Smooth muscle cell (in vitro differentiated cells): ENCODE results near the gene NDUFB11. TPM values are rescaled to one million over a fixed set of nuclear protein-coding genes. Genes with fewer than 3 reads are reported as not detected.
"Not testable (repeated sequence)": the region's sequence is repeated elsewhere in the genome, so short reads cannot be mapped to it uniquely, and the experiment has no call there.

Experiments used
- DNase-seq: peaks from one replicate; lab custom pipeline; 2025; ENCODE audit not compliant: unreplicated experiment; lab: John Stamatoyannopoulos, UW
- H2AFZ ChIP-seq: fragments of 200-600 bp; sonication (generic); 2 replicates; pipeline ENCODE4 v1.6.0; 2016; ENCODE audit warnings: antibody characterized with exemption, low read depth, mild to moderate bottlenecking
- H3F3A ChIP-seq: fragments of 200-600 bp; sonication (generic); 2 replicates; pipeline ENCODE4 v1.6.0; 2017; ENCODE audit warnings: antibody characterized with exemption, low read depth
- H3K27ac ChIP-seq: fragments of 200-600 bp; sonication (generic); 2 replicates; pipeline ENCODE4 v1.5.1; 2016; ENCODE audit warnings: low read depth, mild to moderate bottlenecking
- H3K27me3 ChIP-seq: fragments of 200-600 bp; sonication (generic); 2 replicates; pipeline ENCODE4 v1.6.1; 2016; ENCODE audit warnings: low read depth, mild to moderate bottlenecking
- H3K36me3 ChIP-seq: fragments of 200-600 bp; sonication (generic); 2 replicates; pipeline ENCODE4 v1.5.1; 2016; ENCODE audit warnings: low read depth
- H3K4me1 ChIP-seq: fragments of 200-600 bp; sonication (generic); 2 replicates; pipeline ENCODE4 v1.5.1; 2016; ENCODE audit warnings: low read depth
- H3K4me2 ChIP-seq: fragments of 200-600 bp; sonication (generic); 2 replicates; pipeline ENCODE4 v1.6.0; 2016; ENCODE audit warnings: mild to moderate bottlenecking
- H3K4me3 ChIP-seq: fragments of 200-600 bp; sonication (generic); 2 replicates; pipeline ENCODE4 v1.5.1; 2016; ENCODE audit warnings: mild to moderate bottlenecking
- H3K79me2 ChIP-seq: fragments of 200-600 bp; sonication (generic); 2 replicates; pipeline ENCODE4 v1.6.0; 2016; ENCODE audit warnings: low read depth, mild to moderate bottlenecking
- H3K9ac ChIP-seq: fragments of 200-600 bp; sonication (generic); 2 replicates; pipeline ENCODE4 v1.6.0; 2016; ENCODE audit warnings: low read depth
- H3K9me3 ChIP-seq: fragments of 200-600 bp; sonication (generic); replicated peaks from 2 replicates; pipeline ENCODE4 v1.5.1; 2016; ENCODE audit warnings: low read depth
- H4K20me1 ChIP-seq: fragments of 200-600 bp; sonication (generic); 2 replicates; pipeline ENCODE4 v1.6.0; 2016; ENCODE audit warnings: low read depth
- WGBS: methylation state at CpG from one replicate; pipeline ENCODE4 v1.1.7; 2016; ENCODE audit warnings: low lambda C conversion rate; 5-methylcytosine and 5-hydroxymethylcytosine counted together
- polyA plus RNA-seq: library from polyadenylated mRNA; unstranded; fragments of >200 nt; fragmentation: Nextera tagmentation; extraction: Ambion mirVana; gene quantifications from 2 replicates; pipeline ENCODE4 v1.2.1, GENCODE V29; 2016
- total RNA-seq: library from RNA; depleted of rRNA; stranded (reverse); fragments of >200 nt; gene quantifications from 2 replicates; pipeline ENCODE4 v1.2.3, GENCODE V29; 2014
- TF ChIP-seq, protein P1 (sequence below): fragments of 200-600 bp; sonication (generic); IDR thresholded peaks from 2 replicates; pipeline ENCODE4 v1.5.1; 2017; ENCODE audit warnings: borderline replicate concordance, mild to moderate bottlenecking, antibody characterized with exemption; ENCODE audit not compliant: insufficient read depth, poor library complexity, severe bottlenecking

The NDUFB11 gene
- total and polyA plus RNA-seq, 2 experiments from 2014 or later = 82.6 to 178 TPM

DNA sequence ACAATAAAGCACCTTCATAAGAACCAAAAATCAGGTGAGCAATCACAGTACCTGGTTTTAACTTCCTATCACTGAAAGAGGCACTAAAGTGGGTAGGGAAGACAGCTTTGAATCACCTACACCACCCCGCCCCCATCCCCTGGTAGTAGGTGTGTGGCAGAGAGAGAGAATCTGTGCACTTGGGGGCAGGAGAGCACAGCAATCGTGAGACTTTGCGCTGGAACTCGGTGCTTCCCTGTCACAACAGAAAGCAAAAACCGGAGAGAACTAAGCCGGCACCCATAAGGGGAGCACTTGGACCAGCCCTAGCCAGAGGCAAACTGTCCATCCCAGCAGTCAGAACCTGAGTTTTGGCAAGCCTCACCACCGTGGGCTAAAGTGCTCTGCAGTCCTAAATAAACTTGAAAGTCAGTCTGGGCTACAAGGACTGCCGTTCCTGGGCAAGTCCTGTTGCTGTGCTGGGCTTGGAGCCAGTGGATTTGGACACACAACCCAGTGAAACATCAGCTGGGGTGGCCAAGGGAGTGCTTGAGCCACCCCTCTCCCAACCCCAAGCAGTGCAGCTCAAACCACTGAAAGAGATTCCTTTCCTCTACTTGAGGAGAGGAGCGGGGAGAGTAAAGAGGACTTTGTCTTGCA lies 32.1 kb downstream of the NDUFB11 start:
- H3K4me2 ChIP-seq = no peak overlapping the region
- DNase-seq = no peak
- H2AFZ ChIP-seq = no peak overlapping the region
- H3K9ac ChIP-seq = no peak overlapping the region
- no peak overlapping the region for H3K27ac ChIP-seq
- no peaks in the 10 kb centered on the region for H3K36me3 ChIP-seq
- no peaks in the 10 kb centered on the region for H3K9me3 ChIP-seq
- 76% methylated on average over 9 of the region's 9 CpGs for WGBS
- H3K4me3 ChIP-seq = no peak overlapping the region
- no peaks in the 10 kb centered on the region for H3K4me1 ChIP-seq
- no peaks in the 10 kb centered on the region for H4K20me1 ChIP-seq
- no peaks in the 10 kb centered on the region for H3K27me3 ChIP-seq
- no peaks in the 10 kb centered on the region for H3F3A ChIP-seq
- no peaks in the 10 kb centered on the region for H3K79me2 ChIP-seq
- TF ChIP-seq, protein P1, sequence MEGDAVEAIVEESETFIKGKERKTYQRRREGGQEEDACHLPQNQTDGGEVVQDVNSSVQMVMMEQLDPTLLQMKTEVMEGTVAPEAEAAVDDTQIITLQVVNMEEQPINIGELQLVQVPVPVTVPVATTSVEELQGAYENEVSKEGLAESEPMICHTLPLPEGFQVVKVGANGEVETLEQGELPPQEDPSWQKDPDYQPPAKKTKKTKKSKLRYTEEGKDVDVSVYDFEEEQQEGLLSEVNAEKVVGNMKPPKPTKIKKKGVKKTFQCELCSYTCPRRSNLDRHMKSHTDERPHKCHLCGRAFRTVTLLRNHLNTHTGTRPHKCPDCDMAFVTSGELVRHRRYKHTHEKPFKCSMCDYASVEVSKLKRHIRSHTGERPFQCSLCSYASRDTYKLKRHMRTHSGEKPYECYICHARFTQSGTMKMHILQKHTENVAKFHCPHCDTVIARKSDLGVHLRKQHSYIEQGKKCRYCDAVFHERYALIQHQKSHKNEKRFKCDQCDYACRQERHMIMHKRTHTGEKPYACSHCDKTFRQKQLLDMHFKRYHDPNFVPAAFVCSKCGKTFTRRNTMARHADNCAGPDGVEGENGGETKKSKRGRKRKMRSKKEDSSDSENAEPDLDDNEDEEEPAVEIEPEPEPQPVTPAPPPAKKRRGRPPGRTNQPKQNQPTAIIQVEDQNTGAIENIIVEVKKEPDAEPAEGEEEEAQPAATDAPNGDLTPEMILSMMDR = no peak

DNA sequence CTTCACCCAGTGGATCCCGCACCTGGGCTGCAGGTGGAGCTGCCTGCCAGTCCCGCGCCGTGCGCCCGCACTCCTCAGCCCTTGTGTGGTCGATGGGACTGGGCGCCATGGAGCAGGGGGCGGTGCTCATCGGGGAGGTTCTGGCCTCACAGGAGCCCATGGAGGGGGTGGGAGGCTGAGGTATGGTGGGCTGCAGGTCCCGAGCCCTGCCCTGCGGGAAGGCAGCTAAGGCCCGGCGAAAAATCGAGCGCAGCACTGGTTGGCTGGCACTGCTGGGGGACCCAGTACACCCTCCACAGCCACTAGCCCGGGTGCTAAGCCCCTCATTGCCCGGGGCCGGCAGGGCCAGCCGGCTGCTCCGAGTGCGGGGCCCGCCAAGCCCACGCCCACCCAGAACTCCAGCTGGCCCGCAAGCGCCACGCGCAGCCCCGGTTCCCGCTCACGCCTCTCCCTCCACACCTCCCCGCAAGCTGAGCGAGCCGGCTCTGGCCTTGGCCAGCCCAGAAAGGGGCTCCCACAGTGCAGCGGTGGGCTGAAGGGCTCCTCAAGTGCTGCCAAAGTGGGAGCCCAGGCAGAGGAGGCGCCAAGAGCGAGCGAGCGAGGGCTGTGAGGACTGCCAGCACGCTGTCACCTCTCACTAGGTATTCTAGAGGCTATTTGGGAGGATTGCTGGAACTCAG lies 33.4 kb downstream of the NDUFB11 start:
- not testable (repeated sequence) for H3K36me3 ChIP-seq, H3K4me2 ChIP-seq, H3K79me2 ChIP-seq, H3K4me1 ChIP-seq, DNase-seq, H3K27me3 ChIP-seq, H3K27ac ChIP-seq, H3F3A ChIP-seq, H3K9me3 ChIP-seq, H2AFZ ChIP-seq, H3K4me3 ChIP-seq, H4K20me1 ChIP-seq, H3K9ac ChIP-seq
- WGBS = 95% methylated on average over 34 of the region's 40 CpGs

DNA sequence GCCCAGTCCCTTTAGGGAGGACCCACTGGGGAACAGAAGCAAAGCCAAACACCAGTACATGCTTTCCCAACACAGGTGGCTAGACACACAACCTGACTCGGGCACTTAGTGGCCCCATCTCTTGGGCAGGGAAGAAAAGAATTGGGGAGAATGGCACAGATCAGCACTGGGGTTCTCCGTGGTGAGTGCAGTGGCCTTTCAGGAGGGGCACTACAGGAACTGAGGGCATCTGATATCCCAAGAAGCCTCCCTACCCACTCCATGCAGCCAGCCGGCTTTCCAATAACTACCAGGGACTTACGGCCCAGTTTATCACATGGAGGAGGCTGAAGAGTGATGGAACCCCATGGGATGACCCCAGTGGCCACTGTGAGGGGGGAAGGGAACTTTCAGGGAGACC lies 43.3 kb downstream of the NDUFB11 start:
- H3K27me3 ChIP-seq = no peaks in the 10 kb centered on the region
- H3K4me3 ChIP-seq = no peak overlapping the region
- no peaks in the 10 kb centered on the region for H3K9me3 ChIP-seq
- TF ChIP-seq, protein P1 = no peak
- H2AFZ ChIP-seq = no peak overlapping the region
- H3K4me2 ChIP-seq = no peak overlapping the region
- no peak for DNase-seq
- no peaks in the 10 kb centered on the region for H4K20me1 ChIP-seq
- H3K36me3 ChIP-seq = no peaks in the 10 kb centered on the region
- no peaks in the 10 kb centered on the region for H3K79me2 ChIP-seq
- no peaks in the 10 kb centered on the region for H3K4me1 ChIP-seq
- H3K27ac ChIP-seq = no peak overlapping the region
- 86% methylated on average over 4 of the region's 4 CpGs for WGBS
- no peak overlapping the region for H3K9ac ChIP-seq
- H3F3A ChIP-seq = no peaks in the 10 kb centered on the region

DNA sequence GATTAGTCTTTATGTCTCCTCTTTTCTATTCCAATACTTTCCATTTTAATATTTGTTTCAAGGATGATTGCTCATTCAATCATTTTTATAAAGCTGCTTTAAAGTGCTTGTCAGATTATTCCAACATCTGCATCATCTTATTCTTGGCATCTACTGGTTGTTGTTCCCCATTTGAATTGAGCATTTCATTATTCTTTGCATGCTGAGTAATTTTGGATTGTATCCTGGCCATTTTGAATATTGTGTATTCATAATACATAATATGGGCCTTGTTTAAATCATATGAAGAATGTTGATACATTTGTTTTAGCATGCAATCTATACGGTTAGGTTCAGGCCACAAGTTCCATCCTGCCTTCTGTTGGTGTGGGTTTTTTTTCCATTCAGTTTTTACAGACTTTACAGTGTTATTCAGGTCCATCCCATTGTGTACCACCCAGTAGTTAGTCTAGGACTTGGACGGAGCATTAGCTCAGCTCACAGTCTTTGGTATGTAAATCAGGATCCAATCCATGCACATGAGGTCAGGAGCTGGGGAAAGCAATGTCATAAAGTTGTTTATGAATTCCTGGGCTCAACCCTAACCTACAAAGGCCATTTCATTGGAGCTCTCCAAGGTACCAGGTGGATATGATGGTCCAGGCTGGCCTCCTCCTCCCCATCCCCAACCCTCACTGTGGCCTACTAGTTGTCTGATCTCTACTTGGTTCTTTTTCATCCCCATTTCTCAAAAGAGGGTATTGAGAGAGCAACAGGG lies 46.0 kb downstream of the NDUFB11 start:
- no peak overlapping the region for H3K9ac ChIP-seq
- no peaks in the 10 kb centered on the region for H3K9me3 ChIP-seq
- no peak overlapping the region for H3K4me2 ChIP-seq
- no peak for DNase-seq
- no peaks in the 10 kb centered on the region for H3F3A ChIP-seq
- 80% methylated on average over 2 of the region's 2 CpGs for WGBS
- no peaks in the 10 kb centered on the region for H3K27me3 ChIP-seq
- TF ChIP-seq, protein P1 = no peak
- H3K4me3 ChIP-seq = no peak overlapping the region
- H3K4me1 ChIP-seq = no peaks in the 10 kb centered on the region
- no peak overlapping the region for H2AFZ ChIP-seq
- no peak overlapping the region for H3K27ac ChIP-seq
- H4K20me1 ChIP-seq = no peaks in the 10 kb centered on the region
- no peaks in the 10 kb centered on the region for H3K36me3 ChIP-seq
- H3K79me2 ChIP-seq = no peaks in the 10 kb centered on the region
